NB4 (cell line): ENCODE results near the gene DGCR6L.
"Not testable (repeated sequence)": the region's sequence is repeated elsewhere in the genome, so short reads cannot be mapped to it uniquely, and the experiment has no call there.

Source experiments
- DNase-seq: peaks from one replicate; pipeline ENCODE4 v3.0.0; 2010; ENCODE audit warnings: low read depth
- H3K4me3 ChIP-seq: one replicate; pipeline ENCODE4 v1.5.1; 2011; ENCODE audit warnings: mild to moderate bottlenecking, low read depth, low read length, moderate library complexity
- MYC ChIP-seq: IDR thresholded peaks from 2 replicates; pipeline ENCODE4 v1.6.1; 2011; ENCODE audit warnings: low read depth, low read length
- POLR2A ChIP-seq: IDR thresholded peaks from 2 replicates; pipeline ENCODE4 v1.6.1; 2011; ENCODE audit warnings: mild to moderate bottlenecking; ENCODE audit not compliant: insufficient read length; ENCODE audit errors: extremely low read depth
- TF ChIP-seq, protein P1 (sequence below): IDR thresholded peaks from 2 replicates; pipeline ENCODE4 v1.6.1; 2011; ENCODE audit warnings: low read depth, low read length
- TF ChIP-seq, protein P2 (sequence below): IDR thresholded peaks from one replicate; pipeline ENCODE4 v1.5.1; 2012; ENCODE audit warnings: low read depth, low read length

DGCR6L gene

DNA sequence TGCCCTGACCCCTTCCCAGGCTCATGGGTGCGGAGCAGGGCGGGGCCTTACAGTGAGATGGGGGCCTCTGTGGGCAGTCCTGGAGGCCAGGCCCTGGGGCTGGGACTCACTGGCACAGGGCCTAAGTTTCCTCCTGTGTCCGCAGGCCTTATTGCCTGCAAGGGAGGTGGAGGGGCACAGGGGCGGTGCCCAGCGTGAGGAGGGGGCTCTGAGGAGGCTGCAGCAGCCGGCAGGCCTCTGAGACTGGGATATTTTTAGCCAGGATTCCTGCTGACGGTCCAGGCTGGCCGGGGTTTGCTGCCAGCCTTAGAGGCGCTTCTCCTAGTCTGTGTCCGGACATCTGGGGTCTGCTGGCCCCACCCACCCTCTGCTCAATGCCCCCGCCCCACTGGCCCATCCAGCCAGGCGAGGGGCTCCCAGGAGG is 46.1 kb downstream of the DGCR6L start:
- DNase-seq, result no peak
- TF ChIP-seq MYC (no peak), POLR2A (no peak)
- TF ChIP-seq, protein P1, sequence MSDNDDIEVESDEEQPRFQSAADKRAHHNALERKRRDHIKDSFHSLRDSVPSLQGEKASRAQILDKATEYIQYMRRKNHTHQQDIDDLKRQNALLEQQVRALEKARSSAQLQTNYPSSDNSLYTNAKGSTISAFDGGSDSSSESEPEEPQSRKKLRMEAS, result no peak
- TF ChIP-seq, protein P2, sequence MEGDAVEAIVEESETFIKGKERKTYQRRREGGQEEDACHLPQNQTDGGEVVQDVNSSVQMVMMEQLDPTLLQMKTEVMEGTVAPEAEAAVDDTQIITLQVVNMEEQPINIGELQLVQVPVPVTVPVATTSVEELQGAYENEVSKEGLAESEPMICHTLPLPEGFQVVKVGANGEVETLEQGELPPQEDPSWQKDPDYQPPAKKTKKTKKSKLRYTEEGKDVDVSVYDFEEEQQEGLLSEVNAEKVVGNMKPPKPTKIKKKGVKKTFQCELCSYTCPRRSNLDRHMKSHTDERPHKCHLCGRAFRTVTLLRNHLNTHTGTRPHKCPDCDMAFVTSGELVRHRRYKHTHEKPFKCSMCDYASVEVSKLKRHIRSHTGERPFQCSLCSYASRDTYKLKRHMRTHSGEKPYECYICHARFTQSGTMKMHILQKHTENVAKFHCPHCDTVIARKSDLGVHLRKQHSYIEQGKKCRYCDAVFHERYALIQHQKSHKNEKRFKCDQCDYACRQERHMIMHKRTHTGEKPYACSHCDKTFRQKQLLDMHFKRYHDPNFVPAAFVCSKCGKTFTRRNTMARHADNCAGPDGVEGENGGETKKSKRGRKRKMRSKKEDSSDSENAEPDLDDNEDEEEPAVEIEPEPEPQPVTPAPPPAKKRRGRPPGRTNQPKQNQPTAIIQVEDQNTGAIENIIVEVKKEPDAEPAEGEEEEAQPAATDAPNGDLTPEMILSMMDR, result no peak
- no peak overlapping the region for H3K4me3 ChIP-seq

DNA sequence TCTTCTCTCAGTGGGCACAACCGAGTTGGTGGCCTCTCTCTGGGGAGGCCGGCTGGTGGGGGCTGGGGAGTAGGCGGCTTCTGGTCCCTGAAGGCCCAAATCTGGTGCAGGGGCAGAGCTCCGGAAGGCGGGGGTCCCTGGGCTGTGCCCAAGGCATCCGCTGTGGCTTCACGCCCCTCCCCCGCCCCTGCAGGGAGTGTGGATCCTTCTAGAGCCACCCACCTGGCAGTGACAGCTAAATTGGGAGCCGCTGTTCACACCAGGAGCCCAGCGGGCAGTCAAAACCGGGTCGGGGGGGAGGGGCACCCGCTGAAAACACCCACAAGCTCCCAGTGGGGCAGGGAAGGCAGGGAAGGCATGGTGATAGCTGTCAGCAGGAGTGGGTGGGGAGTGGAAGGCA is 47.2 kb downstream of the DGCR6L start:
- TF ChIP-seq MYC (no peak), POLR2A (no peak)
- TF ChIP-seq, protein P2, result no peak
- TF ChIP-seq, protein P1, result no peak
- no peak for DNase-seq
- H3K4me3 ChIP-seq, result no peak overlapping the region

GRCh38 chr22:20272174-20272573 is 47.7 kb downstream of the DGCR6L start:
- no peak overlapping the region for H3K4me3 ChIP-seq
- TF ChIP-seq POLR2A (no peak), MYC (no peak)
- TF ChIP-seq, protein P2, result no peak
- TF ChIP-seq, protein P1, result no peak
- no peak for DNase-seq

GRCh38 chr22:20271114-20271994 is 48.5 kb downstream of the DGCR6L start:
- DNase-seq, result no peak
- TF ChIP-seq MYC, result no peak
- TF ChIP-seq, protein P2, result no peak
- TF ChIP-seq POLR2A, result no peak
- TF ChIP-seq, protein P1, result no peak
- no peak overlapping the region for H3K4me3 ChIP-seq

GRCh38 chr22:20270190-20271113 is 49.4 kb downstream of the DGCR6L start:
- peak; percentile 31 for DNase-seq
- H3K4me3 ChIP-seq, result not testable (repeated sequence)

GRCh38 chr22:20269673-20270072 is 50.2 kb downstream of the DGCR6L start:
- H3K4me3 ChIP-seq, DNase-seq: not testable (repeated sequence)

- not testable (repeated sequence) for DNase-seq
Observed at GRCh38 chr22:20269201-20269600, 50.7 kb downstream of the DGCR6L start.

More at GRCh38 chr22:20269201-20269600, 50.7 kb downstream of the DGCR6L start:
- H3K4me3 ChIP-seq, result not testable (repeated sequence)
